Trophoblast cell (in vitro differentiated cells and primary cell): Measurements from ENCODE around the gene IQCN.

Experiments used
- DNase-seq, 2 donors: peaks; one replicate each; pipeline ENCODE4 v3.0.0-alpha.2; 2016
- H2AFZ ChIP-seq: 2 replicates; pipeline ENCODE4 v1.6.1; 2013; ENCODE audit warnings: low read length, moderate library complexity, mild to moderate bottlenecking; ENCODE audit not compliant: insufficient read depth, poor library complexity
- H2AK5ac ChIP-seq: 2 replicates; pipeline ENCODE4 v1.6.1; 2013; ENCODE audit warnings: mild to moderate bottlenecking, low read length
- H2BK120ac ChIP-seq: 2 replicates; pipeline ENCODE4 v1.6.1; 2013; ENCODE audit warnings: low read length, mild to moderate bottlenecking, moderate library complexity; ENCODE audit not compliant: insufficient read depth, poor library complexity
- H2BK12ac ChIP-seq: 2 replicates; pipeline ENCODE4 v1.6.1; 2013; ENCODE audit warnings: mild to moderate bottlenecking, low read length, moderate library complexity
- H2BK5ac ChIP-seq: 2 replicates; pipeline ENCODE4 v1.6.1; 2013; ENCODE audit warnings: low read length, low read depth, moderate library complexity, mild to moderate bottlenecking; ENCODE audit not compliant: poor library complexity
- H3K14ac ChIP-seq: 2 replicates; pipeline ENCODE4 v1.6.1; 2013; ENCODE audit warnings: mild to moderate bottlenecking, low read length
- H3K18ac ChIP-seq: 2 replicates; pipeline ENCODE4 v1.6.1; 2013; ENCODE audit warnings: mild to moderate bottlenecking, low read length
- H3K23ac ChIP-seq: 2 replicates; pipeline ENCODE4 v1.6.1; 2013; ENCODE audit warnings: low read length
- H3K27ac ChIP-seq: 2 replicates; pipeline ENCODE4 v1.5.1; 2013; ENCODE audit warnings: low read depth, mild to moderate bottlenecking, inconsistent platforms, low read length, moderate library complexity
- H3K27me3 ChIP-seq: 2 replicates; pipeline ENCODE4 v1.6.1; 2013; ENCODE audit warnings: inconsistent platforms, mild to moderate bottlenecking, low read length, moderate library complexity; ENCODE audit not compliant: insufficient read depth
- H3K36me3 ChIP-seq, 2 experiments: 1 replicate in 1 of 2; 2 replicates in 1 of 2; pipeline ENCODE4 v1.6.1; 2013; ENCODE audit warnings: low read length in 2 of 2, mild to moderate bottlenecking in 2 of 2, moderate library complexity in 1 of 2; ENCODE audit not compliant: insufficient read depth in 2 of 2, control insufficient read depth in 1 of 2
- H3K4ac ChIP-seq: 2 replicates; pipeline ENCODE4 v1.6.1; 2013; ENCODE audit warnings: low read depth, mild to moderate bottlenecking, low read length, moderate library complexity
- H3K4me1 ChIP-seq, 2 experiments: 1 replicate in 1 of 2; 2 replicates in 1 of 2; pipeline ENCODE4 v1.6.1; 2013; ENCODE audit warnings: low read length in 2 of 2, mild to moderate bottlenecking in 2 of 2, moderate library complexity in 1 of 2; ENCODE audit not compliant: insufficient read depth in 2 of 2, control insufficient read depth in 1 of 2
- H3K4me2 ChIP-seq: 2 replicates; pipeline ENCODE4 v1.6.1; 2013; ENCODE audit warnings: inconsistent platforms, mild to moderate bottlenecking, low read length, moderate library complexity
- H3K4me3 ChIP-seq: 2 replicates; pipeline ENCODE4 v1.5.1; 2013; ENCODE audit warnings: mild to moderate bottlenecking, low read depth, low read length, inconsistent platforms
- H3K79me1 ChIP-seq: one replicate; pipeline ENCODE4 v1.6.1; 2013; ENCODE audit warnings: low read length
- H3K79me2 ChIP-seq: 2 replicates; pipeline ENCODE4 v1.6.1; 2013; ENCODE audit warnings: low read length, mild to moderate bottlenecking; ENCODE audit not compliant: control insufficient read depth, insufficient read depth, poor library complexity
- H3K9ac ChIP-seq: 2 replicates; pipeline ENCODE4 v1.6.1; 2013; ENCODE audit warnings: mild to moderate bottlenecking, low read length
- H3K9me3 ChIP-seq: 2 replicates; pipeline ENCODE4 v1.6.1; 2013; ENCODE audit warnings: low read depth, mild to moderate bottlenecking, control low read depth, inconsistent platforms, low read length; ENCODE audit not compliant: insufficient read depth
- H4K12ac ChIP-seq: 2 replicates; pipeline ENCODE4 v1.6.1; 2013; ENCODE audit warnings: low read depth, mild to moderate bottlenecking, low read length, moderate library complexity
- H4K8ac ChIP-seq: 2 replicates; pipeline ENCODE4 v1.6.1; 2013; ENCODE audit warnings: low read depth, mild to moderate bottlenecking, low read length, moderate library complexity
- H4K91ac ChIP-seq: one replicate; pipeline ENCODE4 v1.6.1; 2013; ENCODE audit warnings: low read depth, mild to moderate bottlenecking, low read length, moderate library complexity
- WGBS: extraction: QIAGEN DNeasy Blood & Tissue Kit; methylation state at CpG from one replicate; pipeline ENCODE4 v1.1.7; 2013; ENCODE audit warnings: missing lambda C conversion rate; ENCODE audit not compliant: insufficient read length, insufficient coverage; ENCODE audit errors: extremely low coverage; 5-methylcytosine and 5-hydroxymethylcytosine counted together

The IQCN gene

GRCh38 chr19:18306888-18307260 is 32.6 kb upstream of the IQCN start:
- Histone ChIP-seq H3K4ac (no peak overlapping the region), H2AFZ (no peak overlapping the region), H2AK5ac (no peak overlapping the region), H3K79me1 (peaks cover 22% of the 10 kb centered on the region), H2BK12ac (no peak overlapping the region), H3K27ac (no peak overlapping the region), H3K18ac (no peak overlapping the region), H3K36me3 (peaks cover 59 to 60% of the 10 kb centered on the region in 2 experiments), H2BK5ac (no peak overlapping the region), H3K4me2 (no peak overlapping the region), H3K27me3 (no peaks in the 10 kb centered on the region), H3K79me2 (peaks cover 4% of the 10 kb centered on the region), H2BK120ac (no peak overlapping the region), H3K4me1 (peaks cover 14 to 15% of the 10 kb centered on the region in 2 experiments), H4K91ac (no peak overlapping the region), H3K14ac (no peak overlapping the region), H4K12ac (no peak overlapping the region), H3K23ac (no peak overlapping the region), H3K4me3 (no peak overlapping the region), H3K9ac (no peak overlapping the region), H4K8ac (no peak overlapping the region), H3K9me3 (peaks cover 2% of the 10 kb centered on the region)
- WGBS, result no CpG with 5 or more reads among the region's 14 CpGs
- DNase-seq, result no peak

GRCh38 chr19:18306209-18306887 is 32.1 kb upstream of the IQCN start:
- Histone ChIP-seq H3K18ac (no peak overlapping the region), H2BK12ac (no peak overlapping the region), H3K14ac (no peak overlapping the region), H2BK5ac (no peak overlapping the region), H3K9me3 (peaks cover 2% of the 10 kb centered on the region), H3K4me1 (peaks cover 16 to 19% of the 10 kb centered on the region in 2 experiments), H2AFZ (no peak overlapping the region), H3K9ac (no peak overlapping the region), H4K91ac (no peak overlapping the region), H3K27me3 (no peaks in the 10 kb centered on the region), H2AK5ac (no peak overlapping the region), H3K23ac (no peak overlapping the region), H3K27ac (no peak overlapping the region), H4K8ac (no peak overlapping the region), H2BK120ac (no peak overlapping the region), H3K4me3 (no peak overlapping the region), H3K36me3 (peaks cover 54 to 55% of the 10 kb centered on the region in 2 experiments), H4K12ac (no peak overlapping the region), H3K79me1 (peaks cover 25% of the 10 kb centered on the region), H3K79me2 (peaks cover 4% of the 10 kb centered on the region), H3K4ac (no peak overlapping the region), H3K4me2 (no peak overlapping the region)
- DNase-seq, result no peak
- no CpG with 5 or more reads among the region's 26 CpGs for WGBS

- peak overlapping the region; percentile 92 for H4K8ac ChIP-seq
- H3K79me1 ChIP-seq, result peaks cover 29% of the 10 kb centered on the region
- H2AFZ ChIP-seq, result peak overlapping the region; percentile 4
- peak overlapping the region; percentile 94 for H4K91ac ChIP-seq
- peak overlapping the region; percentile 95 for H3K27ac ChIP-seq
- H3K27me3 ChIP-seq, result no peaks in the 10 kb centered on the region
- peaks cover 2% of the 10 kb centered on the region for H3K9me3 ChIP-seq
- peak overlapping the region; percentile 94 for H3K18ac ChIP-seq
- no peak overlapping the region for H3K4me3 ChIP-seq
- DNase-seq, result peak; percentile 83 to 86
- peak overlapping the region; percentile 89 for H2AK5ac ChIP-seq
- H2BK12ac ChIP-seq, result peak overlapping the region; percentile 52
- peak overlapping the region; percentile 87 for H3K4ac ChIP-seq
- H3K23ac ChIP-seq, result no peak overlapping the region
- H3K4me2 ChIP-seq, result peak overlapping the region; percentile 52
- H3K4me1 ChIP-seq, result peaks cover 23 to 25% of the 10 kb centered on the region in 2 experiments
- H3K79me2 ChIP-seq, result peaks cover 4% of the 10 kb centered on the region
- H3K9ac ChIP-seq, result peak overlapping the region; percentile 49
- peaks cover 38 to 39% of the 10 kb centered on the region in 2 experiments for H3K36me3 ChIP-seq
- H2BK120ac ChIP-seq, result peak overlapping the region; percentile 98
- H4K12ac ChIP-seq, result peak overlapping the region; percentile 75
- peak overlapping the region; percentile 81 for H3K14ac ChIP-seq
- peak overlapping the region; percentile 93 for H2BK5ac ChIP-seq
- WGBS, result no CpG with 5 or more reads among the region's 29 CpGs
Observed at GRCh38 chr19:18304458-18305310, 30.4 kb upstream of the IQCN start.

GRCh38 chr19:18304208-18304457 is 29.9 kb upstream of the IQCN start:
- no peak for DNase-seq
- Histone ChIP-seq H3K27me3 (no peaks in the 10 kb centered on the region), H3K23ac (no peak overlapping the region), H2BK120ac (peak overlapping the region; percentile 67), H2BK5ac (peak overlapping the region; percentile 80), H3K36me3 (peaks cover 33% of the 10 kb centered on the region in 2 experiments), H3K18ac (peak overlapping the region; percentile 88), H3K4me1 (peaks cover 23 to 25% of the 10 kb centered on the region in 2 experiments), H3K4me3 (no peak overlapping the region), H3K9ac (no peak overlapping the region), H3K14ac (peak overlapping the region; percentile 87), H3K4ac (peak overlapping the region; percentile 66), H3K79me1 (peaks cover 32% of the 10 kb centered on the region), H3K4me2 (peak overlapping the region; percentile 52), H3K9me3 (peaks cover 2% of the 10 kb centered on the region), H4K8ac (peak overlapping the region; percentile 75), H3K27ac (peak overlapping the region; percentile 95), H2AK5ac (peak overlapping the region; percentile 94), H4K91ac (peak overlapping the region; percentile 92), H2AFZ (peak overlapping the region; percentile 56), H4K12ac (peak overlapping the region; percentile 31), H3K79me2 (peaks cover 4% of the 10 kb centered on the region), H2BK12ac (peak overlapping the region; percentile 87)
- WGBS, result no CpG with 5 or more reads among the region's 2 CpGs
